Panc1 (cell line): ENCODE data around the gene DCHS1. TPM values are rescaled to one million over a fixed set of nuclear protein-coding genes. Genes with fewer than 3 reads are reported as not detected.

ENCODE experiments used
- ATAC-seq: fragments of 200-7000 bp; cut with Tn5 transposase; 2 replicates; pipeline ENCODE4 v1.9.1; 2020; ENCODE audit warnings: mild to moderate bottlenecking, moderate library complexity
- BruUV-seq: library from RNA; stranded (reverse); fragments of 400-500 nt; replicated peaks from 2 replicates; lab custom pipeline; 2021; lab: Mats Ljungman, UMichigan
- CTCF ChIA-PET: fragments of 300-600 bp; sonication (Branson Sonifier 250); formaldehyde crosslinking; loops from one replicate; lab custom pipeline; 2022; ENCODE audit warnings: antibody characterized with exemption; lab: Charles Lee
- POLR2A ChIA-PET: fragments of 300-600 bp; sonication (Branson Sonifier 250); formaldehyde crosslinking; loops from one replicate; lab custom pipeline; 2022; ENCODE audit warnings: antibody characterized with exemption; lab: Charles Lee
- DNase-seq: peaks from one replicate; pipeline ENCODE4 v3.0.0-alpha.2; 2010; ENCODE audit warnings: low read depth, low spot score
- H3K27ac ChIP-seq: 2 replicates; pipeline ENCODE4 v1.5.1; 2011; ENCODE audit warnings: mild to moderate bottlenecking, low read length, inconsistent platforms
- H3K27me3 ChIP-seq: fragments of 200-500 bp; sonication (Bioruptor generic); 2 replicates; pipeline ENCODE4 v1.6.0; 2014; ENCODE audit warnings: low read length, inconsistent platforms; ENCODE audit not compliant: control insufficient read depth, insufficient read depth
- H3K36me3 ChIP-seq: fragments of 200-500 bp; sonication (Bioruptor generic); 2 replicates; pipeline ENCODE4 v1.5.1; 2014; ENCODE audit warnings: inconsistent platforms, mild to moderate bottlenecking, low read length, moderate library complexity; ENCODE audit not compliant: control insufficient read depth, insufficient read depth
- H3K4me1 ChIP-seq: 2 replicates; pipeline ENCODE4 v1.5.1; 2011; ENCODE audit warnings: inconsistent platforms, mild to moderate bottlenecking, low read length, moderate library complexity; ENCODE audit not compliant: control insufficient read depth, insufficient read depth
- H3K4me3 ChIP-seq, 2 experiments: 2 replicates each; pipeline ENCODE4 v1.5.1; 2011 to 2012; ENCODE audit warnings: low read depth in 2 of 2, low read length in 2 of 2, mild to moderate bottlenecking in 2 of 2, inconsistent platforms in 1 of 2, moderate library complexity in 1 of 2
- H3K9me3 ChIP-seq: fragments of 200-500 bp; sonication (Bioruptor generic); 2 replicates; pipeline ENCODE4 v1.5.1; 2014; ENCODE audit warnings: low read depth, mild to moderate bottlenecking, inconsistent platforms, low read length, moderate library complexity; ENCODE audit not compliant: control insufficient read depth, insufficient read depth
- CTCF ChIP-seq: fragments of 450-650 bp; IDR thresholded peaks from 2 replicates; pipeline ENCODE4 v1.5.1; 2017; ENCODE audit warnings: mild to moderate bottlenecking
- POLR2AphosphoS5 ChIP-seq: IDR thresholded peaks from 2 replicates; pipeline ENCODE4 v1.6.1; 2012; ENCODE audit warnings: mild to moderate bottlenecking, low read depth, low read length, moderate library complexity
- REST ChIP-seq, 2 experiments: IDR thresholded peaks; 2 replicates each; pipeline ENCODE4 v1.6.1; 2011 to 2012; ENCODE audit warnings: low read depth in 2 of 2, control low read depth in 1 of 2, low read length in 1 of 2, mild to moderate bottlenecking in 1 of 2, moderate library complexity in 1 of 2; ENCODE audit not compliant: insufficient read depth in 1 of 2
- SIN3A ChIP-seq: IDR thresholded peaks from 2 replicates; pipeline ENCODE4 v1.6.1; 2012; ENCODE audit warnings: low read depth, mild to moderate bottlenecking, low read length, moderate library complexity, borderline replicate concordance; ENCODE audit not compliant: insufficient read depth
- TCF7L2 ChIP-seq: IDR thresholded peaks from 2 replicates; pipeline ENCODE4 v1.6.1; 2011; ENCODE audit warnings: mild to moderate bottlenecking, low read depth, low read length, inconsistent platforms
- in situ Hi-C: cut with HindIII; loops from 2 replicates; pipeline ENCODE4 v1.10.0; 2016; ENCODE audit warnings: low sequenced_read_pairs, low pct_unique_long_range_greater_than_20kb
- intact Hi-C: fragments of 100-400 bp; cut with micrococcal nuclease; formaldehyde crosslinking; loops from one replicate; pipeline ENCODE4 v1.10.0; 2022; ENCODE audit not compliant: unreplicated experiment
- total RNA-seq: library from RNA; stranded (reverse); gene quantifications from one replicate; pipeline ENCODE4 v1.2.1, GENCODE V29; 2021; ENCODE audit not compliant: unreplicated experiment

The DCHS1 gene
- total RNA-seq, 1 experiment from 2014 or later: 2.2 TPM

GRCh38 chr11:6640036-6640984 lies 15.3 kb downstream of the DCHS1 start:
- in situ Hi-C loops: no loop called here
- Histone ChIP-seq H3K27me3 (peaks cover 10% of the 10 kb centered on the region), H3K9me3 (no peaks in the 10 kb centered on the region), H3K4me1 (peaks cover 11% of the 10 kb centered on the region), H3K36me3 (no peaks in the 10 kb centered on the region), H3K27ac (no peak overlapping the region), H3K4me3 (no peak overlapping the region)
- no peak for ATAC-seq
- BruUV-seq: no TSS peak
- TF ChIP-seq SIN3A (no peak), TCF7L2 (no peak), REST (IDR thresholded peaks at IDR 0.05; ENCODE audit: insufficient read depth in 1 of 2, low read depth in 2 of 2, low read length in 1 of 2) (no peak), POLR2AphosphoS5 (no peak), CTCF (no peak)
- no peak for DNase-seq
- CTCF ChIA-PET: no interaction called here
- POLR2A ChIA-PET: no interaction called here
- intact Hi-C loops: no loop called here

GRCh38 chr11:6638429-6638828 lies 17.2 kb downstream of the DCHS1 start:
- TF ChIP-seq POLR2AphosphoS5: no peak
- TF ChIP-seq CTCF: no peak
- no peak for TF ChIP-seq REST (IDR thresholded peaks at IDR 0.05; ENCODE audit: insufficient read depth in 1 of 2, low read depth in 2 of 2, low read length in 1 of 2)
- TF ChIP-seq TCF7L2: no peak
- TF ChIP-seq SIN3A: no peak
- no peaks in the 10 kb centered on the region for H3K36me3 ChIP-seq
- peaks cover 5% of the 10 kb centered on the region; the same call in 1 of the 2 replicates for H3K27me3 ChIP-seq
- peaks cover 14% of the 10 kb centered on the region for H3K4me1 ChIP-seq
- DNase-seq (no peak), ATAC-seq (no peak; the same call in 1 of the 2 replicates)
- no peaks in the 10 kb centered on the region for H3K9me3 ChIP-seq
- POLR2A ChIA-PET: no interaction called here
- H3K4me3 ChIP-seq: no peak overlapping the region
- in situ Hi-C loops: no loop called here
- intact Hi-C loops: no loop called here
- CTCF ChIA-PET: interaction anchor here (0.5 kb wide), 1 partner anchor 25 kb away, joined by 5 read pairs; no protein-coding TSS in a partner anchor
- no TSS peak for BruUV-seq
- H3K27ac ChIP-seq: 0 out of 2 replicates have a peak overlapping the region, but pooled peaks have one; percentile 5
